Measurements from ENCODE around the gene BLM.
"Not testable (repeated sequence)": the region's sequence is repeated elsewhere in the genome, so short reads cannot be mapped to it uniquely, and the experiment has no call there.

Gene BLM

DNA sequence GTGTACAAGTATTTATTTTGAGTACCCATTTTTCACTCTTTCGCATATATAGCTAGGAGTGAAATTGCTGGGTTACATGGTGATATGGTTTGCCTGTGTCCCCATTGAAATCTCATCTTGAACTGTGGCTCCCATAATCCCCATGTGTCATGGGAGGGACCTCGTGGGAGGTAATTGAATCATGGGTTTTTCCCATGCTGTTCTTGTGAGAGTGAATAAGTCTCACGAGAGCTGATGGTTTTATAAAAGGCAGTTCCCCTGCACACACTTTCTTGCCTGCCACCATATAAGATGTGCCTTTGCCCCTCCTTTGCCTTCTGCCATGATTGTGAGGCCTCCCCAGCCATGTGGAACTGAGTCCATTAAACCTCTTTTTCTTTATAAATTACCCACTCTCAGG, 23.4 kb downstream of the BLM start:
- not testable (repeated sequence) for DNase-seq

DNA sequence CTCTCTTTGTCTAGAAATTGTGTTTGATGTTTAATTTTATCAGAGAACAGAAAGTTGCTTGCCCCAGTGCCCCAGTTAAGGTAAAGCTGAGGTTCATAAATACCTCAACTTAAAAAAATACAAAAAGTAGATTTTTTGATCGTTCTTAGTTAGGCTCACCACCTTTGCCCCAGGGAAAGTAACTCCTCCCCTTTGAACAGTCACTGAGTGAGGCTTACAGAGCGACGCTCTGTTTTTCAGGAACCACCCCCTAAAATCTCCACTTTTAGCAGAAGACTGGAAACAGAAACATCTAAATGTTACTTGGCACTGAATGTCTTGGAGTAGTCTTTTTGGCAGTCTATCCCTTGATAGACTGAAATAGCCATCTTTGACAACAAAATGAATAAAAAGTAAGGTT, 24.9 kb downstream of the BLM start:
- no peak for DNase-seq

DNA sequence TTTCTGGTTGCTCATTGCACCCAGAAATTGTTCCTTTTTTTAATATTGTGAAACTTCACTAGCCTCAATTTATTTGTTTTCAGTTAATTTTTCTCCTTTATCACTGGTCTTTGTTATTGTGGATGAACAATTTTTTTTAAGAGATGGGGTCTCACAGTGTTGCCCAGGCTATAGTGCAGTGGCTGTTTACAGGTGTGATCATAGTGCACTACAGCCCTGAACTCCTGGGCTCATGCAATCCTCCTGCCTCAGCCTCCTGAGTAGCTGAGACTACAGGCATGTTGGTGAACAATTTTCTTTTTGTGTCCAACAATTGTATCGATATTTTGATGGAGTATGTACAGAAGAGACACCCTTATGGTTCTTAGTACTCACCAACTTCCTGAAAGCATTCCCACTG, 26.3 kb downstream of the BLM start:
- no peak for DNase-seq

DNA sequence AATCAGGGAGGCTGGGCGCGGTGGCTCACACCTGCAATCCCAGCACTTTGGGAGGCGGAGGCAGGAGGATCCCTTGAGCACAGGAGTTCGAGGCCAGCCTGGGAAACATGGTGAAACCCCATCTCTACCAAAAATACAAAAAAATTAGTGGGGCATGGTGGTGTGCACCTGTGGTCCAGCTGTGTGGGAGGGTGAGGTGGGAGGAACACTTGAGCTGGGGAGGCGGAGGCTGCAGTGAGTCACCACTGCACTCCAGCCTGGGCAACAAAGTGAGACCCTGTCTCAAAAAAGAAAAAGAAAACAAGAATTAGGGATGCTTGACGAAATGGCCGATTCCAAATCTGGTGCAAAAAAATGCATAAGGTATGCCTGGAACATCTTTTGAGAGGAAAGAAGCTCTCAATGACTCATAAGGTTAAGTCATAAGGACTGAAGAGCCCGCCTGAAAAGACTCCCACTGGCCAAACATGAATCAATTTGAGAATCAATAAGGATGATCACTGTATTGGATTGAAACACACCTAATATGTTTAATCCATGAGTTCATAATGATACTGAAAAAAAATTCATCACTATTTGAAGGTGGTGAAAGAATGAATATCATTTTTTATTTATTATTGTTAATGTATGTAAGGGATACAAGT, 27.7 kb downstream of the BLM start:
- no peak for DNase-seq

DNA sequence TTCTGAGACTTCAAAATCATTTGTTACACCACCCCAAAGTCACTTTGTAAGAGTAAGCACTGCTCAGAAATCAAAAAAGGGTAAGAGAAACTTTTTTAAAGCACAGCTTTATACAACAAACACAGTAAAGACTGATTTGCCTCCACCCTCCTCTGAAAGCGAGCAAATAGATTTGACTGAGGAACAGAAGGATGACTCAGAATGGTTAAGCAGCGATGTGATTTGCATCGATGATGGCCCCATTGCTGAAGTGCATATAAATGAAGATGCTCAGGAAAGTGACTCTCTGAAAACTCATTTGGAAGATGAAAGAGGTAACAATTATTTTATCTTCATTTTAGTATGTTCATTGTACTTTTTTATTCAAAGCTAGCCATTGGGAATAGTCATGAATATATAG, 32.6 kb downstream of the BLM start:
- no peak for DNase-seq

DNA sequence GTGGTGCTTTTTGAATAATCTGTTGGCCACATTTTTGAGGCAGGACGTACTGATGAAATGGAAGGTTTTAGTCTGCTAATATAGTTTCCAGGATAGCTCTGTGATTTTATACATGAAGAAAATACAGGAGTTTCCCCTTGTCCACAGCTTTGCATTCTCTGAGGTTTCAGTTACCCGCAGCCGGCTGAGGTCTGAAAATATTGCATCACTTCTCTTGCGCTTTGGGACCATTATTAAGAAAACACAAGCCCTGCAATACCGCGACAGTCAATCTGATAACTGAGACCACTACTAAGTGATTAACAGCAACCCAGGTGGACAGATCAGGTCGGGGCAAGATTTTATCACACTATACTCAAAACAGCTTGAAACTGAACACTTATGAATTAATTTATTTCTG, 33.0 kb downstream of the BLM start:
- no peak for DNase-seq

DNA sequence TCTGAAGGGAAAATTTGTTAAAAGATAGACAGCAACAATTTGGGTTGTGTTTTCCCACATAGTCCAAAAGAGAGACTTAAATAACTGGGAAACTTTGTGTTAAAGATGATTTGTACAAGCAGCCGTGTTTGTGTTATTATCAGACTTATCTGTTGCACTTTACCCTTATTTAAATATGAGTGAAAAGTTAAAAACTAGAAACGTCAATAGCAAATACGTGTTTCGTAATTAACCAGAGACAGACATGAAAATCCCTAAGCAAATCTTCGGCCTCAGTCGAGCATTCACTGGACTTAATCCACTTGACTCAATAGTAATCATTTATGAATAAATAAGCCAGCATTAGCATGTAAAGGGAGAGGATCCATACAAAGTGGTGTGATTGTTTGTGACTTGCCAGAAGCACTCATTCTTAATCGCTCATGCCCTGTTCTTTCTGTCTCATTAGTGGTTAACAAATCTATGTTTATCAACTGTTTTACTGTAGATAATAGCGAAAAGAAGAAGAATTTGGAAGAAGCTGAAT, 34.2 kb downstream of the BLM start:
- DNase-seq: no peak

DNA sequence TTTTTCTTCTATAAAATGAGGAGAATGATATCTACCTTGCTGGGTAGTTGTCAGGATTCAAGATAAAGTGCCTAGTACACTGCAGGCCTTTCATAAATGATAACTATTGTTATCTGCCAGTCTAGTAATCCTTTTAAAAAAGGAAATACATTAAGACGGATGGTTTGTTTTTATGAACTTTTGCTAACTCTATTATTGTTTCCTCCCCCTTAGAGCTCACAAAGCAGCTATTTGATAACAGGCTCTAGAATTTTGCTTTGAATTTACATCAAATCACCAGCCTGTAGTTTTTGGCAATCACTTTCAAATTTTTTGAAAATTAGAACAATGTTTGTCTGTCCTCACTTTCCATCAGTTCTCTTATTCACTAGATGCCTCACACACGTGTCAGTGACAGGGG, 39.8 kb downstream of the BLM start:
- DNase-seq: no peak

DNA sequence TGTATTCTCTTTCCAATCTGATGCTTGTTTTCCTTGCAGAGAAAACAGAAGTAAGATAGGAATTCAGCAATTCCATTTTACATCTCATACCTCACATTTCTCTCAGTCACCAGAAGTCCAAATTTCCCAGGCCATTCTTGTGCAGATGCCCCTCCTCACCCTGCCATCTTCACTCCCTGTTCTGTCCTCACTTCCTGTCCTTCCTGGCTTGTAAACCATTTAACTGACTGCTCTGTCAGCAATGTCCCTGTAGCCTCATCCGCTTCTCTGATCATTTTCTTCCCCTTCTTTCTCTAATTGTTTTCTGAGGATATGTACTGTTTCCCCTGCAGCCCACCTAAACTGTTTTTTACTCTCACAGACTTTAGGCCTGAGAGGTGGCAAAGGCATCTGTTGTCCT, 40.3 kb downstream of the BLM start:
- no peak for DNase-seq

DNA sequence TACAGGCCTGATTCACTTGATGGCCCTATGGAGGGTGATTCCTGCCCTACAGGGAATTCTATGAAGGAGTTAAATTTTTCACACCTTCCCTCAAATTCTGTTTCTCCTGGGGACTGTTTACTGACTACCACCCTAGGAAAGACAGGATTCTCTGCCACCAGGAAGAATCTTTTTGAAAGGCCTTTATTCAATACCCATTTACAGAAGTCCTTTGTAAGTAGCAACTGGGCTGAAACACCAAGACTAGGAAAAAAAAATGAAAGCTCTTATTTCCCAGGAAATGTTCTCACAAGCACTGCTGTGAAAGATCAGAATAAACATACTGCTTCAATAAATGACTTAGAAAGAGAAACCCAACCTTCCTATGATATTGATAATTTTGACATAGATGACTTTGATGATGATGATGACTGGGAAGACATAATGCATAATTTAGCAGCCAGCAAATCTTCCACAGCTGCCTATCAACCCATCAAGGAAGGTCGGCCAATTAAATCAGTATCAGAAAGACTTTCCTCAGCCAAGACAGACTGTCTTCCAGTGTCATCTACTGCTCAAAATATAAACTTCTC, 43.6 kb downstream of the BLM start:
- no peak for DNase-seq

DNA sequence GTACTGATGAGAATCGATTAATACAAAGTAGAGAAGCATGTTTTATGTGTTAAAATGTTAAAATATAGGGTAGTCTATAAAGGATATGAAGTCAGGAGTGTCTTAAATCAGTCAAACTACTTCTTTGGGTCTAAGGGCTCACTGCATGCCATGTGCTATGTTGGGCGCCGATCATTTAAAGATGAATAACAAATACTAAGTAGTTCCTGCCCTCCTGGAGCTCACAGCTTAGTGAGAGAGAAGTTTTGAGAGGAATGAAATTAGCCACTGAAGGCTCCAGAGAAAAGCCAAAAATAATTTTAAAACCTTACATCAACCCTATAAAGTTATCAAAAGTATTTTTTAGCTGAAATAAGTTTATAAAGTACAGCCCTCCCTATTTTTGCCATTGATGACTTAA, 44.5 kb downstream of the BLM start:
- no peak for DNase-seq

DNA sequence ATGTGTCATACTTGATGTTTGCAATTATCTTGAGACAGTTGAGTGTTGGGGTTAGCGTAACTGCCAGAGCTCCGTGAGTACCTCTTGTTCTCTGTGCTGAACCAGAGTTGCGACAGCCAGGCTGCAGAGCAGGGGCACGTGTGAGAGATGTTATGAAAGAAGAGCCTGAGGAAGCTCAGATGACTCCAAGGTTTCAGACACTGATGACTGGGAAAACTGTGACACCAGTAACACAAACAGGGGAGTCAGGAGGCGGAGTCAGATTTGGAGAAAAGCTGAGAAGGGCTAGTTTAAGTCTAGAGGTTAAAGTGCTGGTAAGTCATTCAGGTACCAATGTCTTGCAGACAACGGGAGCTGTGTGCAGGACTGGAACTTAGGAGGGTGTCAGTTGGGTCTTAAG, 45.0 kb downstream of the BLM start:
- no peak for DNase-seq

DNA sequence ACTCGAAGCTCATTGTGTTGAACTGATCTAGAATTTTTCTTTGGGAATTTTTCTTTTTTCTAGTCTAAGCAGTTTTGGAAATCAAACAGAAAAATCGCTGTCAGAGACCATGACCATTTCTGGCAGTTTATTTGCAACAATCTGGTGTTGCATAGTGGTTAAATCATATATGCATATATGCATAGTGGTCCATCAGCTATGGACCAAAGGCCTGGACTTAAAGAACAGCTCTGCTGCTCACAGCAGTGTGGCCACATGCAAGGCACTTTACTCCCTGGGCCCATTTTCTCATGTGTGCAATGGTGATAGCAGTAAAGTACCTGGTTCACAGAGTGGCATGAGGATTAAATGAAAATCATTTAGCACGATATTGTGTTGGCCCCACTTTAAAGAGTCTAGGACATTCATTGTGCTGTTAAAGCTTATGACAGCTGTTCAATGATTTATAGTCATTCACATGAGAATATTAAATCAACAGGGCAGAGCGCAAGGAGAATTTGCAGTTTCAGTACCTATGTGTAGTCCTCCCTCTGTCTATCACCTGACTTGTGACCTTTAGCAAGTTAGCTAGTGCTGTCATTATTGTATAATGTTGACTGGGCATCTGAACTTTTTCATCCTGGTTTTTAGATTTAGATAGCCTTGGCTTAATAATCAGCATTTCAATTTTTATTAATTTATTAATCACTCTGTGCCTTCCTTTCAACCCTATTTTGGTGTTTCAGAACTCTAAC, 46.4 kb downstream of the BLM start:
- DNase-seq: no peak

DNA sequence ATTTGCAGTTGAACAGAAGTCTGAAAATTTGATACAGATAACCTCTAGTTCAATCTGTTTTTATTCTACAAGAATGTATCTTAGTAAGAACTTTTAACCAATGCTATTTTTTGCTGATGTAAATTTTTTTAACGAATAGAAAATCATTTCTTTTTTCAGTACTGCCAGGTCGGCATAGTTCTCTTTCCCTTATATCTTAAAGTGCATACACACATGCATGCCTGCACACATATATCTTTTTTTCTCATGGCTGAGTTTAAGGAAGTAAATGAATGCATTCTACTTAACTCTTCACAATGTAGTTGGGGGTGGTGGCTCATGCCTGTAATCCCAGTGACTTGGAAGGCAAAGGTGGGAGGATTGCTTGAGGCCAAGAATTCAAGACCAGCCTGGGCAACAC, 48.4 kb downstream of the BLM start:
- DNase-seq: no peak

DNA sequence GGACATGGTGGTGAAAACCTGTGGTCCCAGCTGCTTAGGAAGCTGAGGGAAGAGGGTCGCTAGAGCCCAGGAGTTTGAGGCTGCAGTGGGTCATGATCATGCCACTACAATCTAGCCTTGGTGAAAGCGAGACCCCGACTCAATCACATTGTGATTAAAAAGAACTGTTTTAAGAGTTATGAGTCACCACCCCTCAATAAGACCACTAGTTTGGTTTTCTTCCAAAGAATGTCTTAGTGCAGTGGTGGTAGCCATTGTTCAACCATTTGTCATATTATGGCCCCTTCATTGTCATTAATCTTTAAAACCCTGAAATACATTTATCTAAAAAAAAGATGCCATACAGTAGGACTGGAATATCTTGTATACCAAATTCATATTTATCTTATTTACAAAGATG, 48.8 kb downstream of the BLM start:
- DNase-seq: no peak

DNA sequence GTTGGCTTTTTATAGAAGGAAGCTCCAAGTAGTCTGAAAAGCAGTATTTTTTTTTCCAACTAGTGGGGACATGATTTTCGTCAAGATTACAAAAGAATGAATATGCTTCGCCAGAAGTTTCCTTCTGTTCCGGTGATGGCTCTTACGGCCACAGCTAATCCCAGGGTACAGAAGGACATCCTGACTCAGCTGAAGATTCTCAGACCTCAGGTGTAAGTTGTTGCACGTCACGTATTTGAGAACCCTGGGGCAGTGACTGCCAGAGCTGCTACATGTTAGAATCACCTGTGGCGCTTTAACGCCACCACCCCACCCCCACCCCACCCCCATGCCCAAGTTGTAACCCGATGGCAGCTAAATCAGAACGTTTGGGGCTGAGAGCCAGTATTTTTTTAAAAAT, 52.2 kb downstream of the BLM start:
- no peak for DNase-seq

DNA sequence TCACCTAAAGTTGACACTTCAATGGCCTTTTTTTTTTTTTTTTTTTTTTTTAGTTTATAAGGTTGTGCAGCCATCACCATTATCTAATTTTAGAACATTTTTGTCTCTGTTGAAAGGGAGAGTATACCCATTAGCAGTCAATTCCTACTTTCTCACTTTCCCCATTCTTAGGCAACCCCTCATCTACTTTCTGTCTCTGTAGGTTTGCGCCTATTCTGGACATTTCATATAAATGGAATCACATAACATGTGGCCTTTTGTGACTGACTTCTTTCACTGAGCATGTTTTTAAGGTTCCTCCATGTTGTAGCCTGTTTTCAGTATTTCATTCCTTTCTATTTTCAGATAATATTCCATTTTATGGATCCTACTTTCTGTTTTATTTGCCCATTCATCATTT, 56.3 kb downstream of the BLM start:
- DNase-seq: no peak

DNA sequence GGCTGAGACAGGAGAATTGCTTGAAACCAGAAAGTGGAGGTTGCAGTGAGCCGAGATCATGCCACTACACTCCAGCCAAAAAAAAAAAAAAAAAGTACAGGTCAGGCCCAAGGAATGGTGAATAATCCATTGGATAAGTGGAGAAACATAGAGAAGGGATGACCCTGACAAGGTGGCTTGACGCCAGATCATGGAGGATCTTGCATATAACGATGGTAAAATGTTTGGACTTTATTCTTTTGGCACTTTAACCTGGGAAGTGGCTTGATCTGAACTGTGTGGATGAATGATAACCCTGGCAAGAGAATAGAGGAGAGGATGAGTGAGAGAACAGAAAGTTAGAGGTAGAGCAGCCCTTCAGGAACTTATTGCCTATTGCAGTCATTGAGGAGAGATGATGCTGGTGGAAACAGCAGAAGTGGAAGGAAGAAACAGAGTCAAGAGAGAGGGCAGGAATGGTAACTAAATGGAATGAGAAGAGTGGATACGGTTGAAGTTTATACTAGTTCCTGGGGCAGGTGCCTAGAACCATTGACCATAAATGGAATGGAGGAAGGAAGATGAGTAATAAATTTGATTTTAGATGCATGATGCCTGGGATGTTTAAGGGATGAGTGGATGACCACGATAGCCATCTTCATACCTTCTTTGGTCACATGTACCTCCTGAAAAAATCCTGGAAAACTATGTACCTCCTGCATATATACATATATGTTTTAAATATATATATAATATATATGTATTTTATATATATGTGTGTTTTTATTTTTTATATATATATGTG, 57.8 kb downstream of the BLM start:
- DNase-seq: no peak

DNA sequence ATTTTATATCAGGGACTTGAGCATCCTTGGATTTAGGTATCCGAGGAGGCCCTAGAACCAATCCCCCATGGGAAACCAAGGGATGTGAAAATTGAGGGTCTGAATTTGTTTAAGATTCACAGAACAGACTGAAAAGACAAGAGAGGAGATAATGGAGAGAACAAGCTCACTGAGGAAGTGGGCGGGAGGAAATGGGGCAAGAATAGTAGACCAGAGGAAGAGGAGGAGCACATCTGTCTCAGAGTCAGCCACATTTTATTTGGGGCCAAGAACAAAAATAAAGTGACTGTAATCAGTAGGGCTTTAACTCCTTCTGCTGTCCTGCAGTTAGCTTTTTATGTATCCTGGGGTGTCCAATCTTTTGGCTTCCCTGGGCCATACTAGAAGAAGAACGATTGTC, 63.8 kb downstream of the BLM start:
- DNase-seq: no peak

DNA sequence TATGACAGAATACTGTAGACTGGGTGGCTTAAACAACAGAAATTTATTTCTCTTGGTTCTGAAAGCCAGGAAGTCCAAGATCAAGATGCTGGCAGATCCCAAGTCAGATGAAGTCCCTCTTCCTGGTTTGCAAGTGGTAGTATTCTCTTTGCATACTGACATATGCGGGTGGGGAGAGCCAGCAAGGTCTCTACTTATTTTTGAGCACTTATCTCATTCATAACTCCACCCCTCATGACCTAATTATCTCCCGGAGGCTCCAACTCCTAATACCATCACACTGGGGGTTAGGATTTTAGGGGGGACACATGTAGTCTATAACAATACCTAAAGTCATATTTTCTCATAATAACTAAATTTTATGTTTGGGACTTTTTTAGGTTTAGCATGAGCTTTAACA, 65.3 kb downstream of the BLM start:
- no peak for DNase-seq

DNA sequence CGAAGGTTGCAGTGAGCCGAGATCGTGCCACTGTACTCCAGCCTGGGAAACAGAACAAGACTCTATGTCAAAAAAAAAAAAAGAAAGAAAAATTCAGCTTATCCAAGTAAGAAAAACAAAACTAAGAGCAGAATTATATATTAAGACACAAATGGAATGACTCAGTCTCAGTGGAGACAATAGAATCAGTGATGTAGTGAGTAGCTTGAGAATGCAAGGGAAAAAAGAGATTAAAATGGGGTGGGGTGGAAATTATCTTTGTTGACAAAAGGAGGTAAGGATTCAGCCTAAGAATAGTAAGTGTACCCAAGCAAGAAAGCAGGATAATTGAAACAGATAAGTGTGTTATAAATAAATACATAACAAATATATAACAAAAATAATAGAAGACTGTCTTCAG, 70.7 kb downstream of the BLM start:
- DNase-seq: no peak

DNA sequence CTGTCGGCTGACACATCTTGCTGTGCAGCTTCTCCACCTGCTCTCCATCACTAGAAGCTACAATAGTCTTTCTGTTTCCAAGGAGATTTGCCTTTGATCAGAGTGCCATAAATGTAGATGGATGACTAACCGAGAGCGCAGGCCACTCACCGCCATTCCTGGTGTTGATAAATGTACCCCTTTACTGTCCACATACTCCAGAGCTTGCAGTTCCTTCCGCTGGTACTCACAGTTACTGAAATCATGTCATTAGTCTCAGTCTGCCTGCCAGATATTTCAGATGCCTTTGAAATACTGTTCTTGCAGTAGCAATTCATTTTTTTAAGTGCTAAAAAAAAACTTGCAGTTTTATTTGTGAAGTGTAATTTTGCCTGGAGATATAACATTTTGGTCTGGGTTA, 72.3 kb downstream of the BLM start:
- DNase-seq: no peak

DNA sequence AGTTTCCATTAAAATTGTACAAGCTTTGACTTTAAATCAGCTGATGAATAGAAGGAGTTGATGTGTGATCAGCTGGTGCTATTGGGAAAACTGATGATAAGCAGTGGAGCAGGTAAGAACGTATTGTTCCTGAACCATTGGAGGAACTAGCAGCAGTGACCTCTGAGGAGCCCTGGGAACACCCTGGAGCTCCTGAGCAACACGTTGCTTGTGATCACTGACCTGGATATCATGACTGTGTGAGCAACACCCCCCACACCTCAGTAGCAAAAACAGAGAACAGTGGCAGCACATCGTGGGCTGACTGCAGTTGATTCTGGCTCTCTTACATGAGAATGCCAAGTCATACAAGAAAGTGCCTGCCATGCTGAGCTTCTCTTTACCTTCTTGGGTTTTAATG, 72.9 kb downstream of the BLM start:
- DNase-seq: no peak

DNA sequence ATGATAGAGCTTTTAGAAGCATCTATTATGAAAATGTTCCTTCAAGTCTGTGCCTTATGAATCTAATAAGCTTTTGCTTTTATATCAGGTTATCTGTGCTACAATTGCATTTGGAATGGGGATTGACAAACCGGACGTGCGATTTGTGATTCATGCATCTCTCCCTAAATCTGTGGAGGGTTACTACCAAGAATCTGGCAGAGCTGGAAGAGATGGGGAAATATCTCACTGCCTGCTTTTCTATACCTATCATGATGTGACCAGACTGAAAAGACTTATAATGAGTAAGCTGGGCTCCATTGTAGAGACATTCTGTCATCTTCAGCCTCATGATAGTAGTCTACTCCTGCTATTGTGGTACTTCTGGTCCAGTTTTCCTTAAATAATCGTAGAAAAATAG, 73.4 kb downstream of the BLM start:
- no peak for DNase-seq

All from activated T-cell treated with anti-CD3 and anti-CD28 coated beads for 4 hours (primary cell).